ENCODE measurements around the gene SORCS2. TPM values are rescaled to one million over a fixed set of nuclear protein-coding genes. Genes with fewer than 3 reads are reported as not detected.

Gene SORCS2
- total and polyA plus RNA-seq, 2 of the 8 experiments (the other 6 are each of a cell fraction or from before 2014, with no cell fraction given): 0.36 to 1.8 TPM

DNA sequence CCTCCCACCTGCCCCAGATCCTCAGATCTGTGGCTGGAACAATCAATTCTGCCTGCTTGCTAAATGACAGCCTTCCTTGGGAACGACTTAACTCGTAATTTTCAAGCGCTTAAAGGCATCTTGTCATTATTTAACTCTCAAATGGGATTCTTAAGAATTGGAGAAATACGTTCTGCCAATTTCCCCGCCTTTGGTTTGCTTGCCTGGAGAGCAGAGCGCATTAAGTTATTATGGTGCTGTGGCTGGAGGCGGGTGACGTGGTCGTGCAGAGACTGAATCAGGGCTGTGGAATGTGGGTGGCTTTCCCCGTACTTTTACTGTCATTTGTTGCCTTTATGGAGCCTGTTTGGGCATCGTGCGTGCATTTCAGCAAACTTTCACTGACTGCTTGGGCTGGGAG, 321.3 kb downstream of the SORCS2 start:
- 92% methylated on average over 12 of the region's 12 CpGs; no CpG with 5 or more reads in 1 of the 2 experiments for WGBS, 2 experiments (ENCODE audit: extremely low coverage in 1 of 2, insufficient coverage in 1 of 2, insufficient read length in 1 of 2, insufficient replicate concordance in 2 of 2, low coverage in 1 of 2, low lambda C conversion rate in 2 of 2, missing lambda C conversion rate in 1 of 2)
- FAIRE-seq: no peak
- H3K27ac ChIP-seq (ENCODE audit: low read depth, low read length): no peak overlapping the region
- no peak overlapping the region for H3K4me3 ChIP-seq (ENCODE audit: extremely low read depth in 1 of 4, insufficient read depth in 2 of 4, low read depth in 3 of 4, low read length in 4 of 4)
- ChIA-PET CTCF (ENCODE audit: partially characterized antibody) (interaction anchor here (1.8 kb wide), 1 partner anchor 52 kb away, joined by 4 read pairs; no protein-coding TSS in a partner anchor), POLR2A (ENCODE audit: partially characterized antibody) (no interaction called here)
- peaks cover 0 to 21% (median 5%) of the 10 kb centered on the region in 4 experiments; a peak in 4 of 7 replicates for H3K4me1 ChIP-seq (replicated peaks in 1 of 4; ENCODE audit: control insufficient read depth in 3 of 4, insufficient read depth in 4 of 4, low read length in 3 of 4)
- no peak overlapping the region for H3K18ac ChIP-seq (ENCODE audit: extremely low read depth, low read length)
- no peak overlapping the region for H2BK12ac ChIP-seq (ENCODE audit: low read depth, low read length)
- H3K23me2 ChIP-seq (ENCODE audit: low read depth, low read length): no peaks in the 10 kb centered on the region
- no peaks in the 10 kb centered on the region for H3K9me3 ChIP-seq (ENCODE audit: insufficient read depth in 2 of 2, low read depth in 1 of 2, low read length in 1 of 2)
- no peak overlapping the region for H4K8ac ChIP-seq (ENCODE audit: extremely low read depth, insufficient read depth, low read length)
- no peak overlapping the region for H2AK5ac ChIP-seq (ENCODE audit: low read depth, low read length)
- H3K4ac ChIP-seq (replicated peaks; ENCODE audit: insufficient read length, low read depth, low read length): no peak overlapping the region
- H3K4me2 ChIP-seq (ENCODE audit: insufficient read depth in 1 of 2, low read depth in 2 of 2, low read length in 2 of 2): no peak overlapping the region
- TF ChIP-seq POLR2A (IDR thresholded peaks at IDR 0.05; ENCODE audit: control extremely low read depth in 1 of 2, low read depth in 2 of 2, low read length in 2 of 2): no peak
- H3K56ac ChIP-seq (replicated peaks; ENCODE audit: insufficient read length, low read depth, low read length): no peak overlapping the region
- no peaks in the 10 kb centered on the region for H4K20me1 ChIP-seq (replicated peaks in 1 of 2; ENCODE audit: control insufficient read depth in 1 of 2, insufficient read depth in 2 of 2, low read length in 2 of 2)
- no peaks in the 10 kb centered on the region for H3K36me3 ChIP-seq (ENCODE audit: control insufficient read depth in 2 of 4, insufficient read depth in 4 of 4, low read length in 3 of 4)
- H2AFZ ChIP-seq (ENCODE audit: low read length): no peak overlapping the region
- no peak overlapping the region for H3K14ac ChIP-seq (ENCODE audit: insufficient read length)
- no peak overlapping the region for H2BK15ac ChIP-seq (ENCODE audit: low read length)
- no peak overlapping the region for H2BK20ac ChIP-seq (ENCODE audit: low read length)
- H3K23ac ChIP-seq (ENCODE audit: insufficient read length): no peak overlapping the region
- H3K79me1 ChIP-seq (ENCODE audit: low read depth, low read length): no peaks in the 10 kb centered on the region
- no peak overlapping the region for H4K5ac ChIP-seq (ENCODE audit: insufficient read length, low read depth, low read length)
- no peak for DNase-seq (ENCODE audit: low read depth in 1 of 2, low spot score in 2 of 2)
- no peak overlapping the region for H2BK120ac ChIP-seq (replicated peaks; ENCODE audit: low read depth, low read length)
- peaks cover 0 to 2% (median 0%) of the 10 kb centered on the region in 4 experiments; a peak in 1 of 7 replicates for H3K27me3 ChIP-seq (replicated peaks in 1 of 4; ENCODE audit: control insufficient read depth in 3 of 4, extremely low read depth in 1 of 4, insufficient read depth in 3 of 4, low read length in 3 of 4)
- H2BK5ac ChIP-seq (ENCODE audit: low read depth, low read length): no peak overlapping the region
- no peak overlapping the region for H3K9ac ChIP-seq (replicated peaks in 1 of 4; ENCODE audit: extremely low read depth in 1 of 4, low read depth in 3 of 4, low read length in 3 of 4)
- H4K91ac ChIP-seq (replicated peaks; ENCODE audit: insufficient read length, low read length): no peak overlapping the region
- no peaks in the 10 kb centered on the region for H3K79me2 ChIP-seq (ENCODE audit: control insufficient read depth in 1 of 2, insufficient read depth in 2 of 2, low read length in 2 of 2)
